HG03571 (cell line): ENCODE data around the gene SELPLG.
A peak's percentile ranks its signal among the peaks of the same experiment; 100 is the strongest.
"Not testable (repeated sequence)": the region's sequence is repeated elsewhere in the genome, so short reads cannot be mapped to it uniquely, and the experiment has no call there.

ENCODE experiments used
- ATAC-seq: cut with Tn5 transposase; IDR thresholded peaks from one replicate; pipeline ENCODE4 v1.9.1; 2021; ENCODE audit not compliant: unreplicated experiment

SELPLG gene, protein sequence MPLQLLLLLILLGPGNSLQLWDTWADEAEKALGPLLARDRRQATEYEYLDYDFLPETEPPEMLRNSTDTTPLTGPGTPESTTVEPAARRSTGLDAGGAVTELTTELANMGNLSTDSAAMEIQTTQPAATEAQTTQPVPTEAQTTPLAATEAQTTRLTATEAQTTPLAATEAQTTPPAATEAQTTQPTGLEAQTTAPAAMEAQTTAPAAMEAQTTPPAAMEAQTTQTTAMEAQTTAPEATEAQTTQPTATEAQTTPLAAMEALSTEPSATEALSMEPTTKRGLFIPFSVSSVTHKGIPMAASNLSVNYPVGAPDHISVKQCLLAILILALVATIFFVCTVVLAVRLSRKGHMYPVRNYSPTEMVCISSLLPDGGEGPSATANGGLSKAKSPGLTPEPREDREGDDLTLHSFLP

DNA sequence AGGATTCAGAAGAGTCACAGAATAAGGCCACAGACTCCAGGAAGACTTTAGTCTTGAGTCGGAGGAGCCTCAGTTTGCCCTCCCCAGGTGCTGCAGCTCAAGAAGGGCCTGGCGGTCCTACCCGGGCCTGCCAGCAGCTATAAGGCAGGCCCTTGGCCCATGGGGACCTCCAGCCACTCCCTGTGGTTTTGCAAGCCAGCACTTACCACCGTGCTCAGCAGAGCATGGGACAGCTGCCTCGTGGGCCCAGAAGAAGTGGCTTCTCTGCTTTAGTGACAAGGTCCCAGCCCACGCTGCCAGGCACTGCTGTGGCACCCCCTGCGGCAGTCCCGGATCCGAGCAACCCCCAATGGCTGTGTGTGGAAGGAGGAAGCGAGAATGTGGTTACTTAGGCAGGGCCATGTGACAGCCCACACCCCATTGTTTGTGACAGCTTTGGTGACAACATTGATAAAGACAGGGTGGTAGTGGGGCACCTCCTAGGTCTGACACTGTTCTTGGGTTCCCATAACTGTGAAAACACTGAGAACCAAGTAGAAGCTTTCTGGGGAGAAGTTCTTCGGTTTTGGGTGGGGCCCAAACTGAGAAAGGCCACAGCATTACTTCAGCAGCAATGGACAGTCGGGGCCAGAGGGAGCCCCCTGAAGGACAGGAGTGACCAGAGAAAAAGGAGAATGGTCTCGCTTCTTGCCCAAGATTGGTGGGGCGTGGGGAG, at the start of gene SELPLG:
SELPLG (minus strand) TSS at position 361 of the 715 bp plus-strand sequence. CDS start 9,587 bp downstream, outside the sequence.
- ATAC-seq, result peak; percentile 45

DNA sequence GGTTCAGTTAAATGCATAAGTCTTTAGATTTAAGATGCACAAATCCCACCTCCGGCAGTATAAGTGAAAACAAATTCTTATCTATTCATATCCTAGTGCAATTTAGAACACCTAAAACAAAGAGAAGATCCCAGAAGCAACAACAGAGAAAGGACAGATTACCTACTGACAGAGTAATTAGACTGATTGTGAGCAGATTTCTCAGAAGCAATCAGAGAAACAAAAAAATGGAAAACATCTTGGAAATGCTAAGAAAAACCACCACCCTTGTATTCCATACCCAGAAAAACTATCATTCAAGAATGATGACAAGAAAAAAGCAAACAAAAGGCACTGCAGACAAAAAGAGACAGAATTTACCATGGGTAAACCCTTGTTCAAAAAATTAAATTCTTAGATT, 47.6 kb upstream of the SELPLG start:
- ATAC-seq, result no peak

DNA sequence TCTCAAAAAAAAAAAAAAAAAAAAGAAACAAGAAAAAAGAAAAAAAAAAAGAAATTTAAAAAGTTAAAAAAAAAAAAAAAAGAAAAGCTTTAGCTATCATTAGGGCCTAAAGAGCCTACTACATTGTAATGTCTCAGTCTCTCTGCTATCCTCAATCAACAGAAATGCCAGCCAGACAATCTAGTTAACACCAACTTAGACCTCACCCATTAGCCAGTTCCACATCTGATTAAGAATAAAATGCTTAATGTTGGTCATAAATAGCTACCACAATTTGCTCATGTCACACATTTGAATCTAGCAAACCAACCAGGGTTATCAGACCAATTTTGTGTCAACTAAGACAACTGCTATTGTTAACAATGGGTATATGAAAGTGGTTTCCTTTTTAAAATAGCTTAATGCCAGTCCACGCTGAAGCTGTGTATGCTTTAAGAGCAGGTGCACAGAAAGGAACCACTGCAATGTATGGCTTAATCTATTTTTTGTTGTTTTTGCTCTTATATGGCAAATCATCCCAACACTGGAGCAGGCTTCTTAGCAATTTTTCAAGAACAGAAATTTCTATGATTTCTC, 45.5 kb upstream of the SELPLG start:
- no peak for ATAC-seq

DNA sequence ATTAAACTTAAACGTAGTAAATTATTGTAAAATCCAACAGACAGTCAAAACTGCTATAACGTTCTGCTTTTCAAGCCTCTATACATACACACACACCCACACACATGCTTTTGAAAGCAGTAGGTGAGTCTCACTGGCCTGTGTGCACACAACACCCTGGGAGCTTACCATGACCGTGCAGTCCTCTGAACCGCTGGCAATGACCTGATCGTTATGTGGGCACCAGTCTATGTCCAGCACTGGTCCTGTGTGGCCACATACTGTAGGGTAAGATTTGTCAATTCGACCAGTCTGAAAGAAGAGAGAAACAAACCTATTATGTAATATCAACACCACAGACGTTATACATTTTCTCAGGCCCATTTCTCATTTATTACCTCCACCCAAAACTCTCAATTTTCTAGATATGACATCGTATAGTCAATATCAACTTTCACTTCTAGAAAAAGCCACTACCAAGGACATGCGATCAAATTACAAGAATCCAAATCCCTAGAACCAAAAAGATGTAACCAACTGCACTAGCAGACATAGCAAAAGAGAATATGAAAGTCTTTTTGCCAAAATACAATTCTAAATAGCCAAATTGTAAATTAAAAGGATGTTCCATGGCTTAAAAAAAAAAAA, 44.5 kb upstream of the SELPLG start:
- no peak for ATAC-seq

DNA sequence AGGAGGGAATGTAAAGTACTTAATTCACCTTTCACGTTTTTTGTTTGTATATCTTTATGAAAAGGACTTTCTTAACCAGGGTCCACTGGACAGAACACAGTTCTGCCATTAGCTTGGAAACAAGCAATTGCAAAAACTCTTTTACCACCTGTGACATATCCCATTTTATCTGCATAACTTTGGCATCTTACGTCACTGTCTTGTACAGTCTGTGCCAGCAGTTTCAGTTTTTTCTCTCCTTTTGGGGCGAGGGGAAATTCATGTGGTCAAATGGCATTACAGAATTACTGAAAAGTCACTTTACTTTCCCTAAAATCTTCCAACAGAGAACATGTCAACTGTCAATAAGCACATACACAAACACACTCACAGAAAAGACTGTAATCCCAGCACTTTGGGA, 43.7 kb upstream of the SELPLG start:
- no peak for ATAC-seq

DNA sequence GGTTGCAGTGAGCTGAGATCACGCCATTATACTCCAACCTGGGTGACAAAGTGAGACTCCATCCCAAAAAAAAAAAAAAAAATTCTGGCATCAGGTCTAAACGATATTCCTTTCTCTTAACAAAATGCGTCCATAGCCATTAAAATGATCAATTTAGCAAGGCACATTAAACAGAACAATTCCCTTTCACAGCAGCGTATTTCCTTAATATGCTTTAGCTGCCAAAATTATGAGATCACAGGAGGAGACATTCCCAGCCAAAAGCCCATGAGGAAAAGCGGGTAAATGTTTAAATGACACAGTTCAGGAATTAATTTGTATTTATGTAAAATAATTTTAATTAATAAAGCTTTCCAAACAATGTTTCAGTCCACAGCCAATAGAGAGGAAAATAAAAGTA, 43.0 kb upstream of the SELPLG start:
- no peak for ATAC-seq

DNA sequence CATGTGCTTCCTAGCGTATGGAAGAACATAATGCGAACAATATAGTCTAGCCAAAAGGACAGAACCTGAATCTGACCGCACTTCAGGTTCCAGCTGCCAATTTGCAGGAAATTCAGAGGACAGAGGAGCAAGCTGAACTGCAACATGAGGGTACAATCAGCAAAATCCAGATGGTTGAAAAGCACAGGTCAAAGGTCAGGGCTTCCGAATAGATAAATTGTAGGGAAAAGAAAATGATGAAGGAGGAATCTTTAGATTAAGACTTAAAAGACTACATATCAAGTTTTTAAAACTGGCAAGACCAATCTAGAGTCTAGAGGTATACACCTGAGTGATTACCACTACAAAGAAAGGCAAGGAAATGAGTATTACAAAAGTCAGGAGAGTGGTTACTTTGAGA, 42.1 kb upstream of the SELPLG start:
- ATAC-seq, result no peak

DNA sequence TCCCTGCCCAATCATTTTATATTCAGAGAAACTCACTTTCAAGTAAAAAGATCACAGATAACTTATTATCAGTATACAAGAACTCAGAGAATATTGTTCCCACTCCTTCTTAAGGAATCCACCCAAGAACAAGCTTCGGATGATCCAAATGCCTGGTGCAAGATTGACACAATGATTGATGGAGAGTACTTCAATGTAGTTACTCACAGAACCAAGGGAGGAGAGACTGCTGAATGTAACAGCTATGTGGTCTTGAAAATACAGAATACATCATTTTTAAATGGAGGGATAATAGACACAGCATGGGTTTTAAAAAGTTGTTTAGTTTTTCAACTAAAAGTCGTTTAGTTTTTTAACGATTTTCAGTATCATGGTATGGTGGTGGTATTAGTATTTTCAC, 38.4 kb upstream of the SELPLG start:
- ATAC-seq, result no peak

DNA sequence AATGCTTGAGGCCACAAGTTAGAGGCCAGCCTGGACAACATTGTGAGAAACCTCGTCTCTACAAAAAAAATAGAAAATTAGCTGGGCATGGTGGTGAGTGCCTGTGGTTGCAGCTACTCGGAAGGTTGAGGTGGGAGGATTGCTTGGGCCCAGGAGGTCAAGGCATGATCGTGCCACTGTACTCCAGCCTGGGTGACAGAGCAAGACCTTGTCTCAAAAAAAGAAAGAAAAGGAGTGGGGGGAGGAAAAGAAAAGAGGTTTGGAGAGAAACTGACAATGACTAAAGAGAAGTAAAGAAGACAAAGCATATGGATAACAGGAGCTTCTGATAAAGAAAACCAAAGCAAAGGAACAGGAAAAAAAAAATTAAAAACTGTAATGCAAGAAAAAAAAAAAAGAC, 37.4 kb upstream of the SELPLG start:
- ATAC-seq, result no peak

DNA sequence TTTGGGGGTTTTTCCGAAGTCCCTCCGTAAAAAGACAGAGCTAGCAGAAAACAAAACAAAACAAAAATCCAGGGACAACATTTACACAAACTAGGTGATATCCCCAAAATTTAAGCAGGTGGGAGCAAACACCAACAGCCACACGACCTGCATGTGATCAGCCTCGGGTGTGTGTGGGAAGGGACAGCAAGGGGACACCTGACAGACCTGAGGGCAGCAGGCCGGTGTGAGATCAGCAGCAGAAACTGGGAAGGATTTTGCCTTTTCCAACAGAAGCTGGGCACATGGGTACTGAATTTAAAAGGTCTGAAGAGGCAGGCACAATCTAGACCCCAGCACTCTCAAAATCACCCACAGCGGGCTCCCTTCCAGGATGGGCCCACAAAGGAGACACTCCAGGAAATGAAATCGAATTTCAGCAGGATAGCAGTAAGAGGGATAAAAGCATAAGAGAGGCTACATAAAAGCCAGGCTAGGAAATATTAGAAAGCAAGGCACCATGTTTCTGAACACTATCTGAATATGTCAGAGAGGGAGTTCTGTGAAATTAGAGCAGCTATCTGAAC, 36.5 kb upstream of the SELPLG start:
- ATAC-seq, result no peak

DNA sequence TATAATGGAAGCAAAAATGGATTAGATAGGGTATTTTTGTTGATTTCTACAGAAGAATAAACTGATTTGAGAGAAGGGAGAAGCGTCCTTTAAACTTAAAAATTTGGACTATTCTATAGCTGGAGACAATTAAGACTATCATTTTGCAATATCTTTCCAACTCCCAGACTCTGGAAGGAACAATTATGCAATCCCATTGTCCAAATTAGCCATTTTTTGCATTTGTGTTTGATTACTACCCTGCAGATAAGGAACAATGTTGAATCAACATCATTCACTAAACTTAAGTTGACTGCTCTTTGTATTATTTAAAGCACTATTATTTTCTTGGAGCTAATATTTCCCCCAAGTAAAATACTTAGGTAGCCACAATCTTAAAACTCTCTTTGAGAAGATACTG, 34.8 kb upstream of the SELPLG start:
- no peak for ATAC-seq

DNA sequence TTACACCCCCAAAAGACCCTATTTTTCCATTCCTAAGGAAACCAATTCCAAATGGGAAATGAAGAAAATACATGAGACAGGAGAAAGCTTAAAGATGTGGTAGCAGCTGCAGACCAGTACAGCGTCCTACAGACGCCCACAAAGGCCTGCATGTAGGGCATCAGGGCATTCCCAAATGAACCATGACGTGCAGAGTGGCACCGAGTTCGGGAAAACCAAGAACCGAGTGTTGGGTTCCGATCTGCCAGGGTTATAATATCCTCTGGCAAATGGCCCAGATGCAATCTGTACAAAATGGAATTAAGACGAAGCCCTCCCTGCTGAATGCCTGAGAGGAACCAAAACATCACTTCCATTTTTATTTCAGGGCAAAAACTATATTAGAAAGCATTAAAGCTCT, 34.4 kb upstream of the SELPLG start:
- ATAC-seq, result no peak

DNA sequence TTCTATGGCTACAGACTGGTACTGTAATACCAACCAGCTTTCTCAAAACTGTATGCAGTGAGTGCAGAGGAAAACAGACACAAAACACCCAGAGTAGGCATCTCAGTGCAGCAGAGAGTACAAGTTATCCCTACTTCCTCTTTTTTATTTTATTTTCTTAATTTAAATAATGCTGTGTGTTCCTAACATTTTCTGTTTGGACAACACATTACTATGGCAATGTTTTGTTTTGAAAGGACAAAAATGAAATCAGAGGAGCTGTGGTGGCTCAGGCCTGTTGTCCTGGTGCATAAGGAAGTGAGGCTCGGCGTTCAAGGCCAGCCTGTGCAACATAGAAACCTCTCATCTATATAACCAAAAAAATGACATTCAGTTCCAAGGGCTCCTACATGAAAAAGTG, 33.7 kb upstream of the SELPLG start:
- ATAC-seq, result no peak

DNA sequence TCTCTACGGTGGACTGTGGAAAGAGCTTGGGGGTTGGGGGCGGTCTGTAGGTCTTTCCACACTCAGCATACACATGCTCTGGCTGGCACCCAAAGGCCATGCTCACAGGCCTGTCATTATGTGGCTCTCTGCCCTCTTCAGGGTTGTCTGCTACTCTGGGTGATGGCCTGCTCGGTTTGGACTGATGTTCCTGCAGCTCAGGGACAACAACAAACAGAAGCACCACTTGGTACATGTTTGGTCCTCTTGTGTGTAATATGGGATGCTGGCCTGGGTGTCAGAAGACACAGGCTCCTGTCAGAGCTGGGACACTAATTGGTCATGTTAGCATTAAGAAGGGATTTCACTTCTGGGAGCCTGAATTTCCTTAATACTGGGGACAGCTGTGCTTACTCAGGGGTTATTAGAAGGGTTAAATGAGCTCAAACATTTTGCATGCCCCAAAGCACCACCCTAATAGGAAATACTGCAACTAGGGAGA, 32.7 kb upstream of the SELPLG start:
- ATAC-seq, result no peak

DNA sequence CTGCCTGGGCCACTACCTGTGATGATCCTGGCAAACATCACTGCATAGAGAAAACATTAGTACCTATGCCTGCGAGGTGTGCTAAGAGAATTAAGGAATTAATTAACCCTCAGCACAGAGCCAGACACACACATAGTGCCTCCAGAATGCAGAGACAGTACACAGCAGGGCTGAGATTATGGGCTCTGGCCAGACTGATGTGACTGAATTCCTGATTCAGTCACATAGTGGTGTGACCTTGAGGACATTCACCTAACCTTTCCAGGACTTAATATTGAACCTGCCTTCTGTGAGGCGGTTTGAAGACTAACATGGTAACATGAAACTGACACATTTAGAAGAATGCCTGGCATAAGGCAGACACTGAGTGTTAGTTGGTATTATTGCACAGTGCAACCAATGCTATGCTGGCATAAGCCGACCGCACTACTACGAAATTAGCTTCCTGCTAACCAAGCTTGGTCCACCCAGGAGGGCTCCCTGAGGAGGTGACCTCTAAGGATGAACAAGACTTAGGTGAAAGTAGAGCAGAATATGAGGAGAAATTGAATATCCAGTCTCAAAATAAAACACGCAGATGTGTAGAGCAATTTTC, 32.0 kb upstream of the SELPLG start:
- ATAC-seq, result no peak

DNA sequence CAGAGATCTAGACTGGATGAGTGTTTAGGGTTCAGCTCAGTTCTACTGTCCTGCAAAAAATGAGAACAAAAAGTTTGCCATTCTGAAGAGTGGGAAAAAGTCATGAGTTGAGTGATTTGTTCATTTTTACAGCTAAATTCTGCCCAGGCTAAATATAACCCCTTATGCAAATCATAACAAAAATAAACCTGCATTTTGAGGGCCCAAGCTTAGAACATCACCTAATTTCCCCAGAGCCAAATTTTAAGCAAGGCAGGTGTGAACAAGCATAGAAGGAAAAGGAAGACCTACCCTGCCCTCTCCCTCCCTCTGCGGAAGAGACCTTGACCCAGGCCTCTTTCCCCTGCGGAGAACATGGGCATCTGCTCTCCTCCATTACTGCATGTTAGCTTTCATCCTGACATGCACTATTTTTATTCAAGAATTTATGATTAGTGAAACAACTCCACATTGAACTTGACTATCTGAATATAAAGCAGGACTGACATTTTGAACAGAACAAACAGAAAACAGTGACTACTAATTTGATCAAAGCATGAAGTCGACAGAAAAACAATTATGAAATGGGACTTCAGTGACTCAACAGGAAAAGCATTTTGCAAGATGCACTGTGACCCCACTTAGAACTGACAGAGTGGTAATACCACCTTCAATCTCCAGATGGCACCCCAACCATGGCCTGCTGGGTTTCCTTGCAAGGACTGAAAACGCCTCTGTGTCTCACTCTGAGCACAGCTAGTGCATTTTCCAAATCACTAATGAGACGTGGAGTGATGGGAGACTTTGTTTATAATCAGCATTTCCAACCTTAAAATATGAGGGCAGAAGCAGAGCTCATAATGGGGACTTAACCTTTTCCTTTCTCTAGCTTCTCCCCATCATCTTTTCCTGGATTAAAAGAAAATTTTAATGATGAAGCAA, 30.9 kb upstream of the SELPLG start:
- peak; percentile 74 for ATAC-seq

DNA sequence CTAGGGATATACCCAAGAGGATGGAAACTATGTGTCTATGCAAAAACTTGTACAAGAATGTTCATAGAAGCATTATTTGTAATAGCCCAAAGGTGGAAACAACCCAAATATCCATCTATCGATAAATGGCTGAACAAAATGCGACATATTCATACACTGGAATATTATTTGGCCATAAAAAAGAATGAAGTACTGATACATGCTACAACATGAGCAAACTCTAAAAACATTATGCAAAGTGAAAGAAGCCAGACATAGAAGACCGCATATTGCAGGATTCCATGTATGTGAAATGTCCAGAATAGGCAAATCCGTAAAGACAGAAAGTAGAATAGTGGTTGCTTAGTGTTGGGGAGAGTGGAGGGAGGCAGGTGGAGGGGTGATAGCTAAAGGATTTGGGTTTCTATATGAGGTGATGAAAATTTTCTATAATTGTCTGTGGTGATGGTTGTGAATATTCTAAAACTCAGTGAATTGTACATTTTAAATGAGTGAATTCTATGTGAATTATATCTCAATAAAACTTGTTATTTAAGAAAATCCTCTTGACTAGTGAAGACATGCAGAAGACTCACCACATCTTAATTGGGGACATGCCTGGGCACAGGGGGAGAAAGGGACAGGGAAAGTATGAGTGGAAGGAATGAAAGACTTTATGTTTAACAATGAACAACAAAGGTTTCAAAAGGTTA, 29.8 kb upstream of the SELPLG start:
- ATAC-seq, result no peak

DNA sequence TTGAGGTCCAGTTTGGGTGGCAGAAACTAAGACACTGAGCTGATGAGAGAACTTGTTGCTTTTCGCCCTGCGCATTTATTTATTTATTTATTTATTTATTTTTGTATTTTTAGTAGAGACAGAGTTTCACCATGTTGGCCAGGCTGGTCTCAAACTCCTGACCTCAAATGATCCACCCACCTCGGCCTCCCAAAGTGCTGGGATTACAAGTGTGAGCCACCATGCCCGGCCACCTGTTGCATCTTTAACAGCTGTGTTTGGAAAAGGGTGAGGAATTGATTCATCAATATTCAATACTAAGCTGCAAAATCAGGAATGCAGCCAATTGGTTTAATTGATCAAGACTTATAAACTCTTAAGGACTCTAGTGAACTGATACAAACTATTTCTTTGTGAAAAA, 24.4 kb upstream of the SELPLG start:
- not testable (repeated sequence) for ATAC-seq

DNA sequence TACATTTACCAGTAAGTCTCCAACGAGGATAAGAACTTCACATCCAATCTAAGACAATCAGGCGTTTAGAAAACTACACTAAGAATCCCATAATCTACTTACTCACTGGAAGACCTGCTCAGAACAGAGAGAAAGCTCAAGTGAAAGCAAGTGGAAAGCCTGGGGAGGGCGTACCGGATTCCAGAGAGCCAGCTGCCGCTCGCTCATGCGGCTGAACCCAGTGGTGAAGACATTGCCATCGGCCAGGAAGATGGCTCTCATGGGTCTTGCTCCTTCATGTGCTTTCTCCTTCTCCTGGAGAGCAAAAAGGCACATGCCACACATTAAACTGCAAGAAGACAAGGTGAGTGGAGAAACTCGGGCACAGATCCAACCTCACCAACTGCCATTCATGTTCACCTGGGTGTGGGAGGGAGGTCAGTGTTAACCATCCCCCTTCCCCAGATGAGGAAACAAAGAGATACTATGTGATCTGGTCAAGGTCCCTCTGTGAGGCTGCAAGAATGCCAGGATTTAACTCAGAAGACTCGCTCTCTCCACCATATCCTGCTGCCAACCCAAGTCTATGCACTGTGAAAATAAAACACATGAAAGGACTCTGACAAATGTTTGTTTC, 23.5 kb upstream of the SELPLG start:
- ATAC-seq, result no peak
